ENCODE data around the gene ANXA6. TPM values are rescaled to one million over a fixed set of nuclear protein-coding genes. Genes with fewer than 3 reads are reported as not detected.

The ANXA6 gene
- total RNA-seq, 1 experiment from 2014 or later = 98.7 TPM

- Mint-ChIP-seq H3K4me1 (peaks cover 17 to 20% of the 10 kb centered on the region in 2 experiments), H3K36me3 (ENCODE audit: insufficient read depth in 1 of 3, low read depth in 3 of 3) (peaks cover 6 to 39% (median 31%) of the 10 kb centered on the region in 3 experiments; a peak in 6 of 7 replicates), H3K4me3 (no peak overlapping the region; a peak in 1 of 5 replicates), H3K27me3 (ENCODE audit: low read depth) (no peaks in the 10 kb centered on the region), H3K27ac (peak overlapping the region; percentile 57 to 63 (median 58); a peak in 5 of 7 replicates), H3K9me3 (no peaks in the 10 kb centered on the region; a peak in 1 of 5 replicates)
- Histone ChIP-seq H2BK12ac (ENCODE audit: insufficient read length, low read depth, low read length) (no peak overlapping the region), H3K18ac (ENCODE audit: insufficient read length, low read depth, low read length) (no peak overlapping the region), H3K9me3 (ENCODE audit: control insufficient read depth, low read depth, low read length) (no peaks in the 10 kb centered on the region), H3T11ph (ENCODE audit: low read length) (no peak overlapping the region), H3K79me2 (ENCODE audit: insufficient read depth, low read length) (no peaks in the 10 kb centered on the region), H3K56ac (ENCODE audit: insufficient read length, low read depth, low read length) (no peak overlapping the region), H4K8ac (replicated peaks; ENCODE audit: insufficient read length, low read depth, low read length) (no peak overlapping the region), H2AK5ac (ENCODE audit: insufficient read length, low read length) (no peak overlapping the region), H2BK15ac (ENCODE audit: low read depth, low read length) (no peak overlapping the region), H2BK20ac (ENCODE audit: low read depth, low read length, poor library complexity, severe bottlenecking) (no peak overlapping the region), H4K91ac (ENCODE audit: insufficient read length, low read depth, low read length) (no peak overlapping the region), H2AFZ (ENCODE audit: low read length) (no peak overlapping the region), H3K4ac (ENCODE audit: low read depth, low read length) (no peak overlapping the region; the same call in 1 of the 2 replicates), H3K4me2 (ENCODE audit: insufficient read depth, insufficient read length, low read length) (no peak overlapping the region), H3K23me2 (ENCODE audit: insufficient read length, low read depth, low read length, poor library complexity, severe bottlenecking) (no peaks in the 10 kb centered on the region), H4K20me1 (ENCODE audit: control insufficient read depth, insufficient read depth, insufficient read length) (no peaks in the 10 kb centered on the region), H3K27ac (ENCODE audit: insufficient read length, low read depth, low read length) (no peak overlapping the region), H3K23ac (ENCODE audit: insufficient read length, low read depth, low read length) (no peak overlapping the region), H3K79me1 (ENCODE audit: insufficient read depth, low read depth, low read length, poor library complexity, severe bottlenecking) (peaks cover 3% of the 10 kb centered on the region), H2BK5ac (ENCODE audit: insufficient read length, low read length) (no peak overlapping the region), H3K4me1 (ENCODE audit: insufficient read depth, low read length) (peaks cover 5% of the 10 kb centered on the region; the same call in 1 of the 2 replicates), H3K14ac (ENCODE audit: insufficient read depth, low read length) (no peak overlapping the region), H2BK120ac (ENCODE audit: low read depth, low read length, poor library complexity, severe bottlenecking) (no peak overlapping the region), H3K9ac (ENCODE audit: extremely low read depth, insufficient read length, low read length) (no peak overlapping the region), H4K5ac (ENCODE audit: insufficient read length, low read depth, low read length) (no peak overlapping the region), H3K27me3 (ENCODE audit: insufficient read depth, low read length) (no peaks in the 10 kb centered on the region)
- TF ChIP-seq CTCF (conservative IDR thresholded peaks at IDR 0.05) = no peak
- WGBS (ENCODE audit: extremely low coverage, insufficient read length, low lambda C conversion rate) = no CpG with 5 or more reads among the region's 7 CpGs
- DNase-seq = no peak
Observed at GRCh38 chr5:151140686-151141459, 16.7 kb downstream of the ANXA6 start.
